Panc1 (cell line): ENCODE data around the gene SLIT1.

ENCODE experiments used
- CTCF ChIP-seq: fragments of 450-650 bp; IDR thresholded peaks from 2 replicates; pipeline ENCODE4 v1.5.1; 2017; ENCODE audit warnings: mild to moderate bottlenecking
- REST ChIP-seq, 2 experiments: IDR thresholded peaks; 2 replicates each; pipeline ENCODE4 v1.6.1; 2011 to 2012; ENCODE audit warnings: low read depth in 2 of 2, control low read depth in 1 of 2, low read length in 1 of 2, mild to moderate bottlenecking in 1 of 2, moderate library complexity in 1 of 2; ENCODE audit not compliant: insufficient read depth in 1 of 2
- TCF7L2 ChIP-seq: IDR thresholded peaks from 2 replicates; pipeline ENCODE4 v1.6.1; 2011; ENCODE audit warnings: mild to moderate bottlenecking, low read depth, low read length, inconsistent platforms

GRCh38 chr10:96987141-96987841, 198.5 kb downstream of the SLIT1 start:
- no peak for TF ChIP-seq CTCF
- no peak for TF ChIP-seq TCF7L2
- no peak for TF ChIP-seq REST (IDR thresholded peaks at IDR 0.05; ENCODE audit: insufficient read depth in 1 of 2, low read depth in 2 of 2, low read length in 1 of 2)
